ENCODE data around the gene PIGQ.

Gene PIGQ

DNA sequence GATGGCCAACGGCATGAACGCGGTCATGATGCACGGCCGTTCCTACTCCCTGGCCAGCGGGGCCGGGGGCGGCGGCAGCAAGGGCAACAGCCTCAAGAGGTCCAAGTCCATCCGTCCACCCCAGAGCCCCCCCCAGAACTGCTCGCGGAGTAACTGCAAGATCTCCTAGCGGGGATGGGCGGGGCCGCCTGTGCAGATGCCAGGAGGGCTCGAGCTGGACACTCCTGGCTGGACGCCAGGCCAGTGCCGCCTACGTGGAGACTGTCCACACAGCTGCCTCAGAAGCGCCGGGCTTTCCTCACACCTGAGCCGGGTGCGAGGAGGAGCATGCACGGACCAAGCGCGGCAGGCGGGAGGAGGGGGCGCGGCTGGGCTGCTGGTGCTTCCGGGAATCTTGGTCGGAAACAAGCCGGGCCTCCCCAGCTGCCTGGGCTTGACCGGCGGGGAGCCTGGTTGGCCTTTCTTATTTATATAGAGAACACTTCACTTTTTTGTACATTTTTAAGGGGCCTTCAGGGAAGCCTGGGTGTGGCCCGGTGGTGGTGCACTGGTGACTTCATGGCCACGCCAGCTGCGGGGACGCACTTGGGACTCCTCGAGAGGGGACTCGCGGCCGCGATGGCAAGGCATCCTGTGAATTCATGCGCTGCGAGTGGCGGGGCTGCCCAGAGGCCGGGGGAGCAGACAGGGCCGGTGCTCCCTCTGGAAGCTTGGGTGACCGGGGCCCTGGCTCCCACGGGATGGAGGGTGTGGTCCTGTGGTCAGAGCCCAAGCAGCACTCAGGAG, 57.9 kb downstream of the PIGQ start:
- Histone ChIP-seq H3K27ac (no peak overlapping the region), H3K27me3 (ENCODE audit: control insufficient read depth, insufficient read depth, low read length) (no peaks in the 10 kb centered on the region), H3K4me1 (no peaks in the 10 kb centered on the region), H3K36me3 (ENCODE audit: control insufficient read depth, insufficient read depth, low read length) (no peaks in the 10 kb centered on the region), H3K4me2 (ENCODE audit: low read length) (no peak overlapping the region), H3K9me3 (ENCODE audit: control insufficient read depth, low read length) (no peaks in the 10 kb centered on the region), H3K79me2 (no peaks in the 10 kb centered on the region), H2AFZ (no peak overlapping the region), H3K4me3 (ENCODE audit: low read depth, low read length) (no peak overlapping the region), H3K9ac (no peak overlapping the region)
- TF ChIP-seq CTCF (IDR thresholded peaks at IDR 0.05) = no peak

- Histone ChIP-seq H3K27me3 (ENCODE audit: control insufficient read depth, insufficient read depth, low read length) (no peaks in the 10 kb centered on the region), H3K4me3 (ENCODE audit: low read depth, low read length) (no peak overlapping the region), H3K4me2 (ENCODE audit: low read length) (no peak overlapping the region), H3K27ac (no peak overlapping the region), H3K9me3 (ENCODE audit: control insufficient read depth, low read length) (no peaks in the 10 kb centered on the region), H3K9ac (no peak overlapping the region), H3K36me3 (ENCODE audit: control insufficient read depth, insufficient read depth, low read length) (no peaks in the 10 kb centered on the region), H2AFZ (no peak overlapping the region), H3K79me2 (no peaks in the 10 kb centered on the region), H3K4me1 (no peaks in the 10 kb centered on the region)
- no peak for TF ChIP-seq CTCF (IDR thresholded peaks at IDR 0.05)
These were observed 58.7 kb downstream of the PIGQ start for GRCh38 chr16:628321-629061.

DNA sequence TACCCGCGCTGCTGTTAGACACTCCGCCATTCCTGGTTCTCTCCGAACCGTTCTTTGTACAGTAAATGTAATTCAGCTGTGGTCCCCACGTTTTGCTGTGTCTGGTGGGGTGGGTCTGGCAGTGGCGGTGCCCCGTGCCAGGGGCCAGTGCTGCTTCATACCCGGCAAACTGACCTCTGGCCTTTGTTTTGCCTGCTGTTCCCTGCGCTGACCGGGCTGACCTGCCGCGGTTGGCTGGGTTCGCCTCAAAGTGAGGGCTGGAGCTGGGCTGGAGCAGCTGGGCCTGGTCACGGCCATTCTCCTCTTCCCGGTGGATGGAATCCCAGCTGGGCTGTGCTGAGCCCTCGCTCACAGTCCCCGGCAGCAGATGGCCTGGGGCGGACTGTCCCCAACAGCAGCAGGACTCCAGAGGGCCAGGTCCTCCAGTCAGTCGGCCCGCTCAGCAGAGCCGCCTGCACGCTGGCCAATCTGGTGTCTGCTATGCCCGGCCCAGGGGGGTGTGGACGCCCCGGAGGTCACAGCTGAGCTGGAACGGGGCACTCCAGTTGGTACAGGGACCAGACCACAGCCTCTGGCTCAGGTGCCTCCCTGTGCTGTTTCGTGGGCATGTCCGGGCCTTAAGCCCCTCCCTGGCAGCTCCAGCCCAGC, 59.5 kb downstream of the PIGQ start:
- H3K27me3 ChIP-seq (ENCODE audit: control insufficient read depth, insufficient read depth, low read length) = no peaks in the 10 kb centered on the region
- H3K4me3 ChIP-seq (ENCODE audit: low read depth, low read length) = no peak overlapping the region
- no peak for TF ChIP-seq CTCF (IDR thresholded peaks at IDR 0.05)
- no peaks in the 10 kb centered on the region for H3K36me3 ChIP-seq (ENCODE audit: control insufficient read depth, insufficient read depth, low read length)
- no peak overlapping the region for H3K9ac ChIP-seq
- no peak overlapping the region for H3K4me2 ChIP-seq (ENCODE audit: low read length)
- H3K79me2 ChIP-seq = no peaks in the 10 kb centered on the region
- no peak overlapping the region for H3K27ac ChIP-seq
- no peaks in the 10 kb centered on the region for H3K9me3 ChIP-seq (ENCODE audit: control insufficient read depth, low read length)
- H2AFZ ChIP-seq = no peak overlapping the region
- no peaks in the 10 kb centered on the region for H3K4me1 ChIP-seq

DNA sequence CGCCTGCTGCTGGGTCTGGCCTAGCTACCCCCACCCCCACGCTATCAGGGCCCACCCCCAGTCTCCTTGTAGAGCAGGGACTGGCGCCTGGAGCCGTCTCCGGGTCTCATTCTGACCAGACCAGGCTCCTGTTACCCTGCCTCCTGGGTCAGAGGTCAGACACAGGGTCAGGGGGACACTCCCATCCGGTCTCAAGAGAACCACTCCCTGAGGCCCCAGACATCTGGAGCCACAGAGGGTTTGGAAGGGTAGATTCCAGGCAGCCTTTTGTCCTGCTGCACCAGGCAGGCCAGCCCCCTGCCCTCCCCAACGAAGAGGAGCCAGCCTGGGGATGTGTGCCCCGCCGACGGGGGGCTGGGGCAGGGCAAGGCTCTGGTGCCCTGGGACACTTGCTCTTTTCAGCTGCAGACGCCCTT, 60.1 kb downstream of the PIGQ start:
- Histone ChIP-seq H2AFZ (no peak overlapping the region), H3K27me3 (ENCODE audit: control insufficient read depth, insufficient read depth, low read length) (no peaks in the 10 kb centered on the region), H3K9me3 (ENCODE audit: control insufficient read depth, low read length) (no peaks in the 10 kb centered on the region), H3K36me3 (ENCODE audit: control insufficient read depth, insufficient read depth, low read length) (no peaks in the 10 kb centered on the region), H3K79me2 (no peaks in the 10 kb centered on the region), H3K27ac (no peak overlapping the region), H3K4me1 (no peaks in the 10 kb centered on the region), H3K4me3 (ENCODE audit: low read depth, low read length) (no peak overlapping the region), H3K9ac (no peak overlapping the region), H3K4me2 (ENCODE audit: low read length) (no peak overlapping the region)
- TF ChIP-seq CTCF (IDR thresholded peaks at IDR 0.05) = no peak

All from parathyroid adenoma (tissue), 2 donors.